Neural cell (in vitro differentiated cells): ENCODE measurements around the gene TRAF5.

Experiments used
- CTCF ChIP-seq: fragments of 450-650 bp; IDR thresholded peaks from 2 replicates; pipeline ENCODE4 v1.5.1; 2014; ENCODE audit warnings: antibody characterized with exemption, mild to moderate bottlenecking, moderate library complexity; ENCODE audit not compliant: poor library complexity, severe bottlenecking
- EZH2 ChIP-seq: fragments of 200-600, 300-800 bp; shearing (Covaris generic), sonication (generic); IDR thresholded peaks from 2 replicates; pipeline ENCODE4 v1.6.1; 2014; ENCODE audit warnings: antibody characterized with exemption, low read length, borderline replicate concordance, mild to moderate bottlenecking; ENCODE audit not compliant: insufficient read depth, poor library complexity, severe bottlenecking
- MXI1 ChIP-seq: fragments of 450-650 bp; conservative IDR thresholded peaks from 2 replicates; pipeline ENCODE4 v1.6.1; 2014; ENCODE audit warnings: antibody characterized with exemption, mild to moderate bottlenecking; ENCODE audit not compliant: poor library complexity, severe bottlenecking
- TAF1 ChIP-seq: IDR thresholded peaks from 2 replicates; pipeline ENCODE4 v1.6.1; 2012; ENCODE audit warnings: low read depth

- TF ChIP-seq CTCF (no peak), TAF1 (no peak), EZH2 (no peak), MXI1 (no peak)
Measured at GRCh38 chr1:211370669-211371068, 44.0 kb downstream of the TRAF5 start.
